Measurements from ENCODE around the gene HYAL3. TPM values are rescaled to one million over a fixed set of nuclear protein-coding genes. Genes with fewer than 3 reads are reported as not detected.
A peak's percentile ranks its signal among the peaks of the same experiment; 100 is the strongest.
"Not testable (repeated sequence)": the region's sequence is repeated elsewhere in the genome, so short reads cannot be mapped to it uniquely, and the experiment has no call there.

Gene HYAL3
- total and polyA plus RNA-seq, 3 experiments from 2014 or later, result 3.6 to 8.4 (median 7.7) TPM

DNA sequence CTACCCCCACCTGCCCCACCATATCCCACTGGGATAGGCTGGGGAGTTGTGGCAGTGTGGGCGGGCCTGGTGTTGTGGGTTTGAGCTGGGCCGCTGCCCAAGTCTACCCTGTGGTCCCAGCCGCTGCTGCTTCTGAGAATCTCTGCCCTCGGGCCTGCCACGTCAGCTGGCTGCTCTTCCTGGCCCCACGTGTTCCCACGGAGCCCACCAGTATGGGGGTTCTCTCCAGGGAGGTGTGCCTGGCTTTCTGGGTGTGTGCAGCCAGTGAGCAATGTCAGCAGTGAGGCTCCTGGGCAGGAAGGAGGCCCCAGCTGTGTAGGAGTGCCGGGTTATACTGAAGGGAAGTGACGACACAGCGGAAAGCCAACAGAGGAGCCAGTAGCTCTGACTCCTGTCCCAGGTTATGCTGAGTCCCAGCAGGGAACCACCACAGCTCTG, 52.7 kb downstream of the HYAL3 start:
- H3K27ac Mint-ChIP-seq, result peak overlapping the region; percentile 90 to 99 (median 96)
- POLR2A ChIA-PET, result interaction anchor here (0.6 to 1.7 kb wide), 10 partner anchors 9 to 90 kb away, joined by 3 to 20 read pairs (median 6); partner anchors contain the start of genes GNAI2, HYAL3, IFRD2 and NAA80
- H3K36me3 ChIP-seq (ENCODE audit: insufficient read depth, low read length), result peaks cover 17% of the 10 kb centered on the region

DNA sequence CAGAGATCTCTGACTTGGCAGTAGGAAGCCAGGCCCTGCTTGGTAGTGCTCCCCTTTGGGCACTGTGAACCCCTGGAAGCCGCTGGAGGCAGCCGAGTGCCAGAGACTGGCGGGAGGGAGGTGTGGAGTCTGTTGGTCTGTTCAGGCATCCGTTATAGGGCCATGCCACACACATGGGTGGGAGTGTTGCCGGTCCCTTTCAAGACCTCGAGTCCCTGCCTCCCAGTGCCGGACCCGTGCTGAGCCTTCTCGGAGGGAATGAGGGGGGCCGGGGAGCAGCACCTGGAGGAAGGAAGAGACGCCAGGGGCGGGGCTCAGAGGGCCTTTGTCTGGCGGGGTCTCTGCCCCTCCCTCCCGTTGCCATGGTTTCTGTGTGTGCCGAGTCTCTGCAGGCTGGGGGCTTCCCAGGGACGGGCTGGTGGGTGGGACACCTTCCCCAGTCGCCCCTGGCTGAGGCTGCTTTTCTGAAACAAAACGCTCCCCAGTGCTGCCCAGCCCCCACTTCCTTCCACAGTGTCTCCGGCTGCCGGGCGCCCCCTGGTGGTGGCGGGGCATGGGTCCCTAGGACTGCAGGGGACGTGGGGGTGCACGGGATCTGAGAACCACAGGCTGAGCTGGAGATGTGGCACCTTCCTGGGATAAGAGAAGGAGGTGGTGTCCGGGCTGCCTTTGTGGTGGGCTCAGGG, 53.2 kb downstream of the HYAL3 start:
- ChIA-PET CTCF (interaction anchor here (0.7 to 9.2 kb wide), 32 partner anchors 12 to 706 kb away, joined by 3 to 241 read pairs (median 6); partner anchors contain the start of genes GNAI2, GNAT1, HEMK1 and HYAL2), POLR2A (interaction anchor here (0.6 to 1.7 kb wide), 8 partner anchors 8 to 91 kb away, joined by 3 to 20 read pairs (median 6); partner anchors contain the start of genes GNAI2, HYAL3 and NAA80)
- Histone ChIP-seq H3K27me3 (ENCODE audit: insufficient read depth, low read length, poor library complexity, severe bottlenecking) (no peaks in the 10 kb centered on the region), H3K4me1 (ENCODE audit: insufficient read depth, low read length) (peaks cover 92% of the 10 kb centered on the region), H3K4me3 (ENCODE audit: low read length) (peak overlapping the region; percentile 59), H3K9me3 (ENCODE audit: low read length) (no peaks in the 10 kb centered on the region), H3K27ac (ENCODE audit: low read depth, low read length) (peak overlapping the region; percentile 75), H3K36me3 (ENCODE audit: insufficient read depth, low read length) (peaks cover 15% of the 10 kb centered on the region)
- peaks cover 65 to 91% (median 75%) of the 10 kb centered on the region in 3 donors for H3K4me1 Mint-ChIP-seq
- no peaks in the 10 kb centered on the region for H3K9me3 Mint-ChIP-seq
- peak overlapping the region; percentile 70 to 79 (median 76) for H3K4me3 Mint-ChIP-seq
- H3K36me3 Mint-ChIP-seq, result peaks cover 0 to 46% (median 0%) of the 10 kb centered on the region in 3 donors
- no peaks in the 10 kb centered on the region for H3K27me3 Mint-ChIP-seq
- H3K27ac Mint-ChIP-seq, result peak overlapping the region; percentile 81 to 99 (median 96)
- peak; percentile 88 to 97 (median 94) for DNase-seq

More for the DNA sequence above, 52.7 kb downstream of the HYAL3 start:
- Mint-ChIP-seq H3K27me3 (no peaks in the 10 kb centered on the region), H3K4me1 (peaks cover 65 to 91% (median 75%) of the 10 kb centered on the region in 3 donors), H3K9me3 (no peaks in the 10 kb centered on the region), H3K4me3 (peak overlapping the region; percentile 70 to 79 (median 76)), H3K36me3 (peaks cover 0 to 46% (median 0%) of the 10 kb centered on the region in 3 donors)
- Histone ChIP-seq H3K27ac (ENCODE audit: low read depth, low read length) (peak overlapping the region; percentile 75), H3K9me3 (ENCODE audit: low read length) (no peaks in the 10 kb centered on the region), H3K4me3 (ENCODE audit: low read length) (peak overlapping the region; percentile 59), H3K27me3 (ENCODE audit: insufficient read depth, low read length, poor library complexity, severe bottlenecking) (no peaks in the 10 kb centered on the region), H3K4me1 (ENCODE audit: insufficient read depth, low read length) (peaks cover 92% of the 10 kb centered on the region)
- DNase-seq, result peak; percentile 66 to 87 (median 80)
- CTCF ChIA-PET, result interaction anchor here (0.7 to 9.2 kb wide), 32 partner anchors 11 to 707 kb away, joined by 3 to 241 read pairs (median 6); partner anchors contain the start of genes GNAI2, GNAT1, HEMK1 and HYAL2

DNA sequence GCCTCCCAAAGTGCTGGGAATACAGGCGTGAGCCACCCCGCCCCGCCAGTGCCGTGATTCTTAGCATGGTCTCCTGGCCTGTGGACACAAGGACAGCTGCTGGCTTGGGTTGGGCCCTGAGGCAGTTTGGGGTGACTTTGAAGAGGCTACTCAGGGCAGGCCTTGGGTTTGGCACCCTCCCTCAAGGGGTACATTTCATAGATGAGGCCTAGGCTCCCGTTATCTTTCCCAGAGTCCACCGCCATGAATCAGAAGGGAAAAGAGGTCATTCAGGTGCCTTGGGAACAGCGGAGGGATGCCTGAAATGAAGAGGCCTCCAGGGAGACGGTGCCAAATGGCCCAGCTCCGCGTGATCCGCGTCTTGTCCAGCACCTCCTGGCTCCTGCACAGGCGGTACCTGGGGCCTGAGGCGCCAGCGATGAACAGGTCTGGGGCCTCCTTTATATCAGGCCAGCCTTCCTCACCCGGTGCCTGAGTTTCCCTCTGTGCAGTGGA, 53.9 kb downstream of the HYAL3 start:
- Histone ChIP-seq H3K4me3 (ENCODE audit: low read length) (peak overlapping the region; percentile 59), H3K27me3 (ENCODE audit: insufficient read depth, low read length, poor library complexity, severe bottlenecking) (no peaks in the 10 kb centered on the region), H3K4me1 (ENCODE audit: insufficient read depth, low read length) (peaks cover 96% of the 10 kb centered on the region), H3K27ac (ENCODE audit: low read depth, low read length) (peak overlapping the region; percentile 75), H3K9me3 (ENCODE audit: low read length) (no peaks in the 10 kb centered on the region), H3K36me3 (ENCODE audit: insufficient read depth, low read length) (peaks cover 16% of the 10 kb centered on the region)
- Mint-ChIP-seq H3K4me1 (peaks cover 65 to 88% (median 74%) of the 10 kb centered on the region in 3 donors), H3K36me3 (peaks cover 0 to 43% (median 0%) of the 10 kb centered on the region in 3 donors), H3K4me3 (peak overlapping the region in 6 of 7 donors; percentile 18 to 79 (median 48)), H3K9me3 (no peaks in the 10 kb centered on the region), H3K27ac (peak overlapping the region; percentile 81 to 99 (median 96)), H3K27me3 (no peaks in the 10 kb centered on the region)
- DNase-seq, result no peak
- ChIA-PET POLR2A (interaction anchor here (0.7 kb wide), 1 partner anchor 76 kb away, joined by 4 read pairs; no protein-coding TSS in a partner anchor), CTCF (interaction anchor here (1.0 to 9.2 kb wide), 6 partner anchors 10 to 51 kb away, joined by 3 to 116 read pairs (median 24); partner anchors contain the start of genes GNAI2 and GNAT1)

DNA sequence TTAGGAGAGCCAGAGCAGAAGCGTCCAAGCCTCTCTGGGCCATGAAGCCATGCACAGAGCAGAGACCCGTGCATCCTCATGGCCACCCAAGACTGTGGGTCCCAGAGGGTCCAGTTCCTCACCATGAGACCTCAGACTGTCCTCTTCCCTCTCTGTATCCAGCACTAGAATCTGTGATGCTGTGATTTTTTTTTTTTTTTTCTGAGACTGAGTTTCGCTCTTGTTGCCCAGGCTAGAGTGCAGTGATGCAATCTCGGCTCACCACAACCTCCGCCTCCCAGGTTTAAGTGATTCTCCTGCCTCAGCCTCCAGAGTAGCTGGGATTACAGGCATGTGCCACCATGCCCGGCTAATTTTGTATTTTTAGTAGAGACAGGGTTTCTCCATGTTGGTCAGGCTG, 54.4 kb downstream of the HYAL3 start:
- Mint-ChIP-seq H3K4me1 (peaks cover 65 to 88% (median 75%) of the 10 kb centered on the region in 3 donors), H3K27ac (peak overlapping the region; percentile 57 to 99 (median 94)), H3K4me3 (peak overlapping the region in 5 of 7 donors; percentile 18 to 37 (median 23)), H3K36me3 (peaks cover 0 to 43% (median 0%) of the 10 kb centered on the region in 3 donors)
- not testable (repeated sequence) for H3K27ac ChIP-seq (ENCODE audit: low read depth, low read length); H3K4me3 ChIP-seq (ENCODE audit: low read length); H3K27me3 Mint-ChIP-seq; H3K9me3 ChIP-seq (ENCODE audit: low read length); DNase-seq; H3K9me3 Mint-ChIP-seq; H3K27me3 ChIP-seq (ENCODE audit: insufficient read depth, low read length, poor library complexity, severe bottlenecking)
- ChIA-PET POLR2A (interaction anchor here (0.7 to 1.2 kb wide), 2 partner anchors 10 to 77 kb away, joined by 3 to 4 read pairs; no protein-coding TSS in a partner anchor), CTCF (interaction anchor here (1.0 to 9.2 kb wide), 7 partner anchors 10 to 51 kb away, joined by 3 to 116 read pairs (median 17); partner anchors contain the start of genes GNAI2 and GNAT1)
- Histone ChIP-seq H3K4me1 (ENCODE audit: insufficient read depth, low read length) (peaks cover 96% of the 10 kb centered on the region), H3K36me3 (ENCODE audit: insufficient read depth, low read length) (peaks cover 17% of the 10 kb centered on the region)

DNA sequence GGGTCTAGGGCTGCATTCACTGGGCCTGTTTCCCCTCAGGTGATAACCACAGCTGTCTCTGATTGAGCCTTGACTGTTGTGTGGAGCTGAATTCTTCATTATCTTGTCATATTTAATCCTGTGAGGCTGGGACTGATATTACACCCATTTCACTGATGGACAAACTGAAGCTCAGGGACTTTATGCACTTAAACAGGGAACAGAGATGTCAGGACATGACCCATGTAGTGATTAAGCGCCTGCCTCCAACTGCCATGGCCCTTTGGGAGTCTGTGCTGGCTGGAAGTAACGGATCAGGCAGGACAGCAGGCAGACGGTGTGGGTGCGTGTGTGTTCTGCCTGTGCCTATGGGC, 55.7 kb downstream of the HYAL3 start:
- H3K4me3 Mint-ChIP-seq, result peak overlapping the region in 5 of 7 donors; percentile 32 to 56 (median 46)

DNA sequence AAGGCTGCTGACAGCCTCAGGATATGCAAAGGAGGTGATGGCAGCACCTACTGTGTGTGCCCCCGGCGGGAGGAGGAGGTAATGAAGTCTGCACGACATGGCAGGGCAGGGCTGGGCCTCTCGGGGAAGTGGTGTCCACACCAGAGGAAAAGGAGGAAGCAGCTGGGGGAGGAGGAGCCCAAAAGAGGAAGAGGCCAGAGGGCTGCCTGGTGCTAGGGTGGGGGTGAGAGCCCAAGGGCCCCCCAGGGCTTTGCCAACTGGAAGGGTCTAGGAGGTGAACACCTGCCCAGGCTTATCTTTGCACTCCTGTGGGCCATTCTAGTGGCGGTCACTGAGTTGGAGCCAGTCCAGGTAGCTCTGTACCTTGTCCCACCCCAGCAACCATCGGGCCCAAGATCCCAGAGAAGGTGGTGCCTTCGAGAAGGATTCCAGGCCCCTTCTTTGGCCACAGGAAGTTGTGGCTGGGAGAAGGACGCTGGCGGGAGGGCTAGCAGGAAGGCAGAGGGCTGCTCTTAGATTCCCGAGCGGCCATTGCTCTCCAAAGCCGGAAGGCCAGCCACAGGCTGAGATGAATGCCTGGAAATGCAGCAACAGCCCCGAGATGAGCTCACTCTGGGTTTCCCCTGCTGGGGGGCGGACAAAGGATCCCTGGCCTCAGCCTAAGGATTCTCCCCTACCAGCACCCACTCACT, 56.2 kb downstream of the HYAL3 start:
- peaks cover 95% of the 10 kb centered on the region for H3K4me1 ChIP-seq (ENCODE audit: insufficient read depth, low read length)
- no peaks in the 10 kb centered on the region for H3K9me3 ChIP-seq (ENCODE audit: low read length)
- POLR2A ChIA-PET, result interaction anchor here (0.7 to 1.7 kb wide), 2 partner anchors 16 to 20 kb away, joined by 5 to 8 read pairs; no protein-coding TSS in a partner anchor
- no peaks in the 10 kb centered on the region for H3K27me3 Mint-ChIP-seq
- peak overlapping the region; percentile 47 to 89 (median 72) for H3K4me3 Mint-ChIP-seq
- peaks cover 16% of the 10 kb centered on the region for H3K36me3 ChIP-seq (ENCODE audit: insufficient read depth, low read length)
- CTCF ChIA-PET, result interaction anchor here (1.0 to 9.2 kb wide), 10 partner anchors 8 to 104 kb away, joined by 4 to 116 read pairs (median 8); partner anchors contain the start of genes GNAI2 and GNAT1
- DNase-seq, result peak in 2 of 5 donors; percentile 31 to 46
- H3K4me1 Mint-ChIP-seq, result peaks cover 77 to 91% (median 84%) of the 10 kb centered on the region in 3 donors
- peaks cover 0 to 47% (median 0%) of the 10 kb centered on the region in 3 donors for H3K36me3 Mint-ChIP-seq
- H3K4me3 ChIP-seq (ENCODE audit: low read length), result peak overlapping the region; percentile 27
- peak overlapping the region; percentile 85 to 99 (median 94) for H3K27ac Mint-ChIP-seq
- peak overlapping the region; percentile 47 for H3K27ac ChIP-seq (ENCODE audit: low read depth, low read length)
- H3K27me3 ChIP-seq (ENCODE audit: insufficient read depth, low read length, poor library complexity, severe bottlenecking), result no peaks in the 10 kb centered on the region
- H3K9me3 Mint-ChIP-seq, result no peaks in the 10 kb centered on the region

More for the DNA sequence above, 55.7 kb downstream of the HYAL3 start:
- Mint-ChIP-seq H3K36me3 (peaks cover 0 to 48% (median 0%) of the 10 kb centered on the region in 3 donors), H3K27me3 (no peaks in the 10 kb centered on the region), H3K4me1 (peaks cover 74 to 91% (median 87%) of the 10 kb centered on the region in 3 donors), H3K27ac (peak overlapping the region; percentile 70 to 99 (median 92)), H3K9me3 (no peaks in the 10 kb centered on the region)
- Histone ChIP-seq H3K9me3 (ENCODE audit: low read length) (no peaks in the 10 kb centered on the region), H3K27ac (ENCODE audit: low read depth, low read length) (peak overlapping the region; percentile 47), H3K27me3 (ENCODE audit: insufficient read depth, low read length, poor library complexity, severe bottlenecking) (no peaks in the 10 kb centered on the region), H3K36me3 (ENCODE audit: insufficient read depth, low read length) (peaks cover 21% of the 10 kb centered on the region), H3K4me1 (ENCODE audit: insufficient read depth, low read length) (peaks cover 96% of the 10 kb centered on the region), H3K4me3 (ENCODE audit: low read length) (no peak overlapping the region)
- ChIA-PET CTCF (interaction anchor here (1.0 to 9.2 kb wide), 9 partner anchors 8 to 104 kb away, joined by 4 to 116 read pairs (median 8); partner anchors contain the start of genes GNAI2 and GNAT1), POLR2A (interaction anchor here (0.7 to 1.7 kb wide), 3 partner anchors 8 to 20 kb away, joined by 3 to 8 read pairs (median 5); no protein-coding TSS in a partner anchor)
- no peak for DNase-seq

Measured in CD8-positive, alpha-beta memory T cell (primary cell).